GM12878 (cell line): ENCODE results near the gene IGFL3. TPM values are rescaled to one million over a fixed set of nuclear protein-coding genes. Genes with fewer than 3 reads are reported as not detected.

ENCODE experiments used
- ATAC-seq: fragments of 200-7000 bp; cut with Tn5 transposase; 3 replicates; pipeline ENCODE4 v1.9.1; 2020; ENCODE audit warnings: mild to moderate bottlenecking, moderate library complexity
- BruUV-seq: library from RNA; stranded (reverse); fragments of 400-500 nt; replicated peaks from 2 replicates; lab custom pipeline; 2021; lab: Mats Ljungman, UMichigan
- CTCF ChIA-PET: fragments of 300-600 bp; sonication (Branson Sonifier 250); formaldehyde crosslinking; extraction: SDS; loops from one replicate; lab custom pipeline; 2021; ENCODE audit warnings: inconsistent platforms; lab: Yijun Ruan, JAX
- POLR2A ChIA-PET: fragments of 350-600 bp; formaldehyde crosslinking; extraction: SDS; loops from one replicate; lab custom pipeline; 2021; ENCODE audit warnings: inconsistent platforms; lab: Charles Lee
- RAD21 ChIA-PET: fragments of 300-600 bp; sonication (Branson Sonifier 250); formaldehyde crosslinking; loops from one replicate; lab custom pipeline; 2023; ENCODE audit warnings: antibody characterized with exemption; ENCODE audit not compliant: unreplicated experiment; lab: Charles Lee
- SMC1A ChIA-PET: fragments of 300-600 bp; sonication (Branson Sonifier 250); formaldehyde crosslinking; loops from one replicate; lab custom pipeline; 2023; ENCODE audit not compliant: unreplicated experiment, uncharacterized antibody; lab: Charles Lee
- DNase-seq: peaks from one replicate; pipeline ENCODE4 v3.0.0-alpha.2; 2011; ENCODE audit warnings: low read depth, low spot score
- FAIRE-seq: peaks from 3 replicates; lab custom pipeline; 2011; peaks lifted over from hg19 to GRCh38; lab: Jason Lieb, UNC
- H2AFZ ChIP-seq: 2 replicates; pipeline ENCODE4 v1.6.0; 2011; ENCODE audit warnings: low read depth, low read length, control low read depth; ENCODE audit not compliant: control insufficient read depth
- H3K27ac ChIP-seq: 2 replicates; pipeline ENCODE4 v1.5.1; 2011; ENCODE audit warnings: control low read depth; ENCODE audit not compliant: control insufficient read depth, insufficient read depth
- H3K27me3 ChIP-seq, 2 experiments: replicated peaks in 1 of 2; 2 replicates each; pipeline versions ENCODE4 v1.6.0 to v1.6.1; 2011; ENCODE audit warnings: low read length in 1 of 2; ENCODE audit not compliant: control insufficient read depth in 2 of 2, insufficient read depth in 2 of 2
- H3K36me3 ChIP-seq, 2 experiments: 2 replicates each; pipeline ENCODE4 v1.5.1; 2011; ENCODE audit warnings: low read length in 1 of 2; ENCODE audit not compliant: control insufficient read depth in 2 of 2, insufficient read depth in 2 of 2
- H3K4me1 ChIP-seq: 2 replicates; pipeline ENCODE4 v1.6.1; 2011; ENCODE audit warnings: mild to moderate bottlenecking, low read length, moderate library complexity, mixed read lengths; ENCODE audit not compliant: control insufficient read depth, insufficient read depth
- H3K4me2 ChIP-seq: 2 replicates; pipeline ENCODE4 v1.6.0; 2011; ENCODE audit warnings: control low read depth; ENCODE audit not compliant: control insufficient read depth, insufficient read depth
- H3K4me3 ChIP-seq: fragments of 200-600 bp; sonication (generic); 2 replicates; pipeline ENCODE4 v1.5.1; 2016
- H3K79me2 ChIP-seq: 2 replicates; pipeline ENCODE4 v1.6.0; 2011; ENCODE audit warnings: low read length; ENCODE audit not compliant: control insufficient read depth, insufficient read depth
- H3K9ac ChIP-seq: 2 replicates; pipeline ENCODE4 v1.8.0; 2011; ENCODE audit warnings: low read length, control low read depth, mixed read lengths; ENCODE audit not compliant: control insufficient read depth, insufficient read depth
- H3K9me3 ChIP-seq: replicated peaks from 3 replicates; pipeline ENCODE4 v1.5.1; 2011; ENCODE audit warnings: mild to moderate bottlenecking, low read length; ENCODE audit not compliant: control insufficient read depth, insufficient read depth
- H4K20me1 ChIP-seq: 2 replicates; pipeline ENCODE4 v1.6.0; 2011; ENCODE audit not compliant: control insufficient read depth, insufficient read depth
- CEBPZ ChIP-seq: fragments of 150-350 bp; IDR thresholded peaks from 2 replicates; pipeline ENCODE4 v1.6.1; 2016; ENCODE audit warnings: low read depth, low read length
- CHD1 ChIP-seq: IDR thresholded peaks from 2 replicates; pipeline ENCODE4 v1.6.1; 2012; ENCODE audit warnings: low read depth, low read length, improper control_type of control experiment
- DPF2 ChIP-seq: fragments of 450-650 bp; IDR thresholded peaks from 2 replicates; pipeline ENCODE4 v1.6.1; 2017; ENCODE audit warnings: mild to moderate bottlenecking
- ETV6 ChIP-seq, 2 experiments: fragments of 450-650 bp in 1 of 2; IDR thresholded peaks in 1 of 2; conservative IDR thresholded peaks in 1 of 2; 2 replicates each; pipeline ENCODE4 v1.6.1; 2014; ENCODE audit warnings: antibody characterized with exemption in 1 of 2, borderline replicate concordance in 1 of 2, low read depth in 1 of 2, mild to moderate bottlenecking in 1 of 2, moderate library complexity in 1 of 2
- FOS ChIP-seq: IDR thresholded peaks from 3 replicates; pipeline ENCODE4 v1.6.1; 2011; ENCODE audit warnings: borderline replicate concordance; ENCODE audit not compliant: insufficient read length; ENCODE audit errors: extremely low read depth
- IRF4 ChIP-seq: IDR thresholded peaks from 2 replicates; pipeline ENCODE4 v1.6.1; 2011; ENCODE audit warnings: low read depth, low read length
- JUNB ChIP-seq: IDR thresholded peaks from 2 replicates; pipeline ENCODE4 v1.6.1; 2016; ENCODE audit warnings: antibody characterized with exemption, mild to moderate bottlenecking
- JUND ChIP-seq: IDR thresholded peaks from 2 replicates; pipeline ENCODE4 v1.6.1; 2012; ENCODE audit warnings: low read depth, mild to moderate bottlenecking, low read length, improper control_type of control experiment, moderate library complexity
- MYB ChIP-seq: fragments of 150-350 bp; IDR thresholded peaks from 2 replicates; pipeline ENCODE4 v1.6.1; 2014; ENCODE audit warnings: mild to moderate bottlenecking, low read depth, low read length, borderline replicate concordance
- NR2C2 ChIP-seq: IDR thresholded peaks from 2 replicates; pipeline ENCODE4 v1.6.1; 2011; ENCODE audit warnings: borderline replicate concordance, low read depth; ENCODE audit not compliant: control insufficient read depth, insufficient read length
- SIN3A ChIP-seq: IDR thresholded peaks from 2 replicates; pipeline ENCODE4 v1.6.1; 2012; ENCODE audit warnings: low read depth, low read length, improper control_type of control experiment
- SUPT20H ChIP-seq: IDR thresholded peaks from 2 replicates; pipeline ENCODE4 v1.6.1; 2011; ENCODE audit warnings: low read depth, mild to moderate bottlenecking, low read length, moderate library complexity, borderline replicate concordance; ENCODE audit not compliant: control insufficient read depth
- TCF12 ChIP-seq: IDR thresholded peaks from 2 replicates; pipeline ENCODE4 v1.6.1; 2011; ENCODE audit warnings: low read depth, mild to moderate bottlenecking, low read length
- TCF3 ChIP-seq: IDR thresholded peaks from 2 replicates; pipeline ENCODE4 v1.6.1; 2012; ENCODE audit warnings: low read depth, mild to moderate bottlenecking, low read length, borderline replicate concordance; ENCODE audit not compliant: insufficient read depth
- USF1 ChIP-seq: IDR thresholded peaks from 2 replicates; pipeline ENCODE4 v1.6.1; 2011; ENCODE audit warnings: borderline replicate concordance, low read depth, mild to moderate bottlenecking, moderate library complexity, mixed read lengths, low read length; ENCODE audit not compliant: insufficient read depth; ENCODE audit errors: extremely low read length
- ZBTB33 ChIP-seq: fragments of 450-650 bp; IDR thresholded peaks from 2 replicates; pipeline ENCODE4 v1.6.1; 2017; ENCODE audit warnings: mild to moderate bottlenecking
- ZNF274 ChIP-seq: IDR thresholded peaks from one replicate; pipeline ENCODE4 v1.8.0; 2011; ENCODE audit not compliant: insufficient read length, insufficient read depth
- WGBS: methylation state at CpG from one replicate; pipeline ENCODE4 v1.1.6; 2016; ENCODE audit warnings: low lambda C conversion rate; ENCODE audit not compliant: insufficient replicate concordance, insufficient coverage; ENCODE audit errors: missing lambda C conversion rate; 5-methylcytosine and 5-hydroxymethylcytosine counted together
- in situ Hi-C: fragments of 300-500 bp; cut with MboI; formaldehyde crosslinking; loops from 9 replicates; pipeline ENCODE4 v1.14.3; 2018; ENCODE audit warnings: mixed read lengths
- intact Hi-C: fragments of 100-400 bp; cut with micrococcal nuclease; formaldehyde crosslinking; loops from one replicate; pipeline ENCODE4 v1.14.2; 2022; ENCODE audit not compliant: unreplicated experiment
- polyA plus RNA-seq, 11 experiments: library from polyadenylated mRNA; depleted of rRNA in 4 of 11; unstranded in 6 of 11; stranded (reverse) in 5 of 11; fragments of >200 nt; fragmentation: Nextera tagmentation in 4 of 11; fragmentation: Illumina TruSeq in 1 of 11; extraction: Ambion mirVana in 4 of 11; extraction: Trizol in 1 of 11; gene quantifications; 1 replicate in 1 of 11; 2 replicates in 10 of 11; pipeline versions ENCODE4 v1.2.1 to v1.2.3, GENCODE V29; 2011 to 2016; ENCODE audit warnings: inconsistent platforms in 2 of 11, missing spikeins in 2 of 11, low read depth in 1 of 11
- total RNA-seq, 4 experiments: library from RNA; depleted of rRNA in 3 of 4; stranded (reverse); fragments of >200 nt in 3 of 4; fragmentation: Illumina TruSeq in 1 of 4; extraction: Trizol in 1 of 4; gene quantifications; 2 replicates each; pipeline versions ENCODE4 v1.2.1 to v1.2.3, GENCODE V29; 2013 to 2021

IGFL3 gene
- total and polyA plus RNA-seq, 10 of the 15 experiments (the other 5 are each of a cell fraction or from before 2014, with no cell fraction given), result not detected

- intact Hi-C loops (no loop called here), in situ Hi-C loops (no loop called here)
- no peak for DNase-seq
- FAIRE-seq, result no peak
- Histone ChIP-seq H3K9ac (no peak overlapping the region), H3K79me2 (no peaks in the 10 kb centered on the region), H3K4me2 (no peak overlapping the region), H3K27me3 (no peaks in the 10 kb centered on the region; a peak in 1 of 4 replicates), H3K36me3 (no peaks in the 10 kb centered on the region), H3K9me3 (no peaks in the 10 kb centered on the region; the same call in 2 of the 3 replicates), H3K27ac (no peak overlapping the region), H3K4me3 (no peak overlapping the region), H4K20me1 (no peaks in the 10 kb centered on the region), H3K4me1 (no peaks in the 10 kb centered on the region), H2AFZ (no peak overlapping the region)
- no TSS peak for BruUV-seq
- ChIA-PET SMC1A (no interaction called here), POLR2A (no interaction called here), CTCF (interaction anchor here (0.6 kb wide), 1 partner anchor 589 kb away, joined by 3 read pairs; no protein-coding TSS in a partner anchor), RAD21 (no interaction called here)
- ATAC-seq, result no peak
- 51% methylated on average over 7 of the region's 7 CpGs for WGBS
- TF ChIP-seq ETV6 (conservative IDR thresholded peaks at IDR 0.05 in 1 of 2, IDR thresholded peaks at IDR 0.05 in 1 of 2; ENCODE audit: borderline replicate concordance in 1 of 2, low read depth in 1 of 2) (no peak), FOS (no peak), CEBPZ (no peak), IRF4 (no peak), ZBTB33 (no peak), DPF2 (no peak), USF1 (no peak), JUNB (no peak), CHD1 (no peak), TCF12 (no peak), TCF3 (no peak), NR2C2 (no peak), JUND (no peak), SUPT20H (no peak), SIN3A (no peak), ZNF274 (no peak), MYB (no peak)
These were observed 35.8 kb upstream of the IGFL3 start for GRCh38 chr19:46160233-46160775.
